HepG2 (cell line): ENCODE results near the gene TTBK1. TPM values are rescaled to one million over a fixed set of nuclear protein-coding genes. Genes with fewer than 3 reads are reported as not detected.

Experiments
- ATF7-NPFF ChIP-seq: sonication (generic); formaldehyde crosslinking; IDR thresholded peaks from 2 replicates; pipeline ENCODE4 v1.8.1; 2023; ENCODE audit warnings: mild to moderate bottlenecking, low read depth, missing genetic modification reagents, moderate library complexity
- CBX1 ChIP-seq: IDR thresholded peaks from one replicate; pipeline ENCODE4 v1.6.1; 2016; ENCODE audit warnings: antibody characterized with exemption, low read depth
- ESRRA ChIP-seq: sonication (generic); formaldehyde crosslinking; IDR thresholded peaks from 2 replicates; pipeline ENCODE4 v1.5.1; 2020; ENCODE audit warnings: mild to moderate bottlenecking, low read depth, missing genetic modification reagents
- EZH2 ChIP-seq: conservative IDR thresholded peaks from 2 replicates; pipeline ENCODE4 v1.6.1; 2012; ENCODE audit warnings: mild to moderate bottlenecking, low read depth, low read length, moderate library complexity
- GATA4 ChIP-seq: sonication (generic); IDR thresholded peaks from 2 replicates; pipeline ENCODE4 v1.6.1; 2016; ENCODE audit warnings: antibody characterized with exemption, low read depth, borderline replicate concordance
- GFI1 ChIP-seq: sonication (generic); formaldehyde crosslinking; IDR thresholded peaks from 2 replicates; pipeline ENCODE4 v1.5.0; 2020; ENCODE audit warnings: missing genetic modification reagents, mild to moderate bottlenecking, borderline replicate concordance
- HNF1A ChIP-seq, 2 experiments: sonication (generic) in 1 of 2; formaldehyde crosslinking in 1 of 2; IDR thresholded peaks; 2 replicates each; pipeline versions ENCODE4 v1.4.0 to v1.6.1; 2016 to 2020; ENCODE audit warnings: borderline replicate concordance in 1 of 2, low read depth in 1 of 2, mild to moderate bottlenecking in 1 of 2, missing genetic modification reagents in 1 of 2
- KDM6A ChIP-seq: IDR thresholded peaks from 2 replicates; pipeline ENCODE4 v1.6.1; 2016; ENCODE audit warnings: low read depth
- KMT2B ChIP-seq: IDR thresholded peaks from 2 replicates; pipeline ENCODE4 v1.6.1; 2016; ENCODE audit warnings: missing genetic modification reagents, missing compliant biosample characterization
- RARG ChIP-seq: sonication (generic); formaldehyde crosslinking; IDR thresholded peaks from 2 replicates; pipeline ENCODE4 v1.4.0; 2020; ENCODE audit warnings: low read depth, mild to moderate bottlenecking, missing genetic modification reagents
- SNAPC2 ChIP-seq: sonication (generic); formaldehyde crosslinking; IDR thresholded peaks from 2 replicates; pipeline ENCODE4 v1.8.1; 2022; ENCODE audit warnings: mild to moderate bottlenecking, missing genetic modification reagents
- SRSF1 ChIP-seq: fragments of 200-400 bp; formaldehyde crosslinking; optimal IDR thresholded peaks from 2 replicates; pipeline ENCODE3; 2017; ENCODE audit warnings: mild to moderate bottlenecking, low read depth, low read length, moderate library complexity
- TBX3 ChIP-seq: fragments of 450-650 bp; IDR thresholded peaks from 2 replicates; pipeline ENCODE4 v1.6.1; 2017; ENCODE audit warnings: antibody characterized with exemption, mild to moderate bottlenecking, inconsistent platforms, borderline replicate concordance
- U2AF1 ChIP-seq: fragments of 200-400 bp; formaldehyde crosslinking; optimal IDR thresholded peaks from 2 replicates; pipeline ENCODE3; 2017; ENCODE audit warnings: mild to moderate bottlenecking, low read depth, low read length
- ZBED4 ChIP-seq: sonication (generic); formaldehyde crosslinking; IDR thresholded peaks from 2 replicates; pipeline ENCODE4 v1.4.0; 2020; ENCODE audit warnings: missing genetic modification reagents, borderline replicate concordance
- ZBTB42 ChIP-seq: sonication (generic); formaldehyde crosslinking; IDR thresholded peaks from 2 replicates; pipeline ENCODE4 v1.5.0; 2020; ENCODE audit warnings: mild to moderate bottlenecking, missing genetic modification reagents
- ZEB1 ChIP-seq: IDR thresholded peaks from 2 replicates; pipeline ENCODE4 v1.6.1; 2012; ENCODE audit warnings: mild to moderate bottlenecking, low read depth, inconsistent platforms; ENCODE audit not compliant: insufficient replicate concordance
- ZNF224 ChIP-seq: sonication (generic); formaldehyde crosslinking; IDR thresholded peaks from 2 replicates; pipeline ENCODE4 v1.5.0; 2020; ENCODE audit warnings: mild to moderate bottlenecking, missing genetic modification reagents
- ZNF264 ChIP-seq: sonication (generic); formaldehyde crosslinking; IDR thresholded peaks from 2 replicates; pipeline ENCODE4 v1.4.0; 2020; ENCODE audit warnings: missing genetic modification reagents
- ZNF275 ChIP-seq: sonication (generic); formaldehyde crosslinking; IDR thresholded peaks from 2 replicates; pipeline ENCODE4 v1.8.0; 2022; ENCODE audit warnings: missing genetic modification reagents, mild to moderate bottlenecking, inconsistent platforms, borderline replicate concordance
- ZNF451 ChIP-seq: sonication (generic); formaldehyde crosslinking; IDR thresholded peaks from 2 replicates; pipeline ENCODE4 v1.5.0; 2020; ENCODE audit warnings: mild to moderate bottlenecking, missing genetic modification reagents
- polyA plus RNA-seq, 8 experiments: library from polyadenylated mRNA; depleted of rRNA in 3 of 8; stranded (reverse) in 7 of 8; unstranded in 1 of 8; fragments of >200 nt; fragmentation: Illumina TruSeq in 4 of 8; extraction: Trizol in 4 of 8; gene quantifications; 2 replicates each; pipeline versions ENCODE4 v1.2.1 to v1.2.3, GENCODE V29; 2011 to 2016; ENCODE audit warnings: low read depth in 4 of 8, missing spikeins in 1 of 8, mixed read lengths in 1 of 8; ENCODE audit not compliant: insufficient read depth in 1 of 8
- total RNA-seq, 5 experiments: library from RNA; depleted of rRNA; stranded (reverse); fragments of >200 nt; fragmentation: Illumina TruSeq; extraction: Trizol; gene quantifications; 2 replicates each; pipeline ENCODE4 v1.2.3, GENCODE V29; 2016; ENCODE audit warnings: low read depth in 1 of 5

The TTBK1 gene
- total and polyA plus RNA-seq, 2 of the 13 experiments (the other 11 are each of a cell fraction or from before 2014, with no cell fraction given), result 0.24 to 0.33 TPM

GRCh38 chr6:43290905-43291355 is 47.6 kb downstream of the TTBK1 start (continued):
- TF ChIP-seq ATF7-NPFF (CRISPR knock-in tag) (no peak), GFI1 (CRISPR knock-in tag) (peak; percentile 80; the same call in 1 of the 2 replicates), TBX3 (peak; percentile 79; the same call in 1 of the 2 replicates), ZBED4 (peak; percentile 68; the same call in 1 of the 2 replicates), GATA4 (no peak), ZNF224 (CRISPR knock-in tag) (no peak), KDM6A (peak; percentile 71; the same call in 1 of the 2 replicates), ZBTB42 (no peak), ZEB1 (peak; percentile 89), EZH2 (no peak), ESRRA (peak; percentile 69), ZNF275 (CRISPR knock-in tag) (no peak), KMT2B (CRISPR knock-in tag) (no peak), SRSF1 (no peak), SNAPC2 (CRISPR knock-in tag) (no peak), ZNF451 (CRISPR knock-in tag) (no peak), HNF1A (IDR thresholded peaks at IDR 0.05; ENCODE audit: low read depth) (0 out of 2 replicates have a peak, but pooled peaks have one; percentile 39), HNF1A (CRISPR knock-in tag; IDR thresholded peaks at IDR 0.05; ENCODE audit: borderline replicate concordance) (peak; percentile 50; the same call in 1 of the 2 replicates), RARG (CRISPR knock-in tag) (no peak), U2AF1 (no peak), CBX1 (no peak), ZNF264 (CRISPR knock-in tag) (peak; percentile 85)
